Left lung (tissue), 10 donors: ENCODE data around the gene CFAP65. TPM values are rescaled to one million over a fixed set of nuclear protein-coding genes. Genes with fewer than 3 reads are reported as not detected.
A peak's percentile ranks its signal among the peaks of the same experiment; 100 is the strongest.

Source experiments
- ATAC-seq: fragments of 200-7000 bp; cut with Tn5 transposase; one replicate; pipeline ENCODE4 v1.9.1; 2020; ENCODE audit warnings: moderate library complexity
- DNase-seq, 4 donors: peaks; one replicate each; pipeline ENCODE4 v3.0.0-alpha.2; 2013 to 2020
- H3K27ac ChIP-seq, 2 donors: fragments of 200-600 bp; sonication (generic) in 1 of 2; one replicate each; pipeline versions ENCODE4 v1.5.0 to v1.8.0; 2020 to 2021
- H3K27me3 ChIP-seq, 2 donors: fragments of 200-600 bp; sonication (generic) in 1 of 2; one replicate each; pipeline versions ENCODE4 v1.5.0 to v1.8.0; 2020 to 2021
- H3K36me3 ChIP-seq, 2 donors: fragments of 200-600 bp; sonication (generic) in 1 of 2; one replicate each; pipeline versions ENCODE4 v1.5.0 to v1.8.0; 2020 to 2021
- H3K4me1 ChIP-seq, 2 donors: fragments of 200-600 bp; one replicate each; pipeline ENCODE4 v1.8.0; 2021
- H3K4me3 ChIP-seq, 2 donors: fragments of 200-600 bp; sonication (generic) in 1 of 2; one replicate each; pipeline versions ENCODE4 v1.5.0 to v1.8.0; 2020 to 2021; ENCODE audit warnings: mild to moderate bottlenecking in 1 of 2
- H3K9me3 ChIP-seq, 2 donors: fragments of 200-600 bp; sonication (generic) in 1 of 2; one replicate each; pipeline versions ENCODE4 v1.5.0 to v1.8.0; 2020 to 2021
- CTCF ChIP-seq, 2 donors: fragments of 200-600 bp; sonication (generic) in 1 of 2; IDR thresholded peaks; one replicate each; pipeline versions ENCODE4 v1.5.0 to v1.8.0; 2021; ENCODE audit warnings: antibody characterized with exemption in 2 of 2
- intact Hi-C, 2 donors: fragments of 100-400 bp; cut with DNase I; formaldehyde crosslinking; loops; one replicate each; pipeline versions ENCODE4 v1.11.2 to v1.14.2; 2022
- polyA plus RNA-seq, 6 donors: library from polyadenylated mRNA; unstranded; fragments of 120-200 nt; gene quantifications; one replicate each; pipeline ENCODE4 v1.2.1, GENCODE V29; 2013; ENCODE audit not compliant: insufficient read length in 6 of 6
- total RNA-seq, 2 donors: library from RNA; stranded (reverse); fragmentation: NEBNext Ultra II Directional; extraction: Animal tissue kit (Norgen Biotek cat#: 25700); gene quantifications; one replicate each; pipeline ENCODE4 v1.2.1, GENCODE V29; 2021
- donor health status: DM: no; HTN: yes; CAD: no.
- donor health status: DM: no; HTN: no; CAD: no.

CFAP65 gene
- total and polyA plus RNA-seq, 8 donors = 0.83 to 4.3 (median 3.0) TPM; not detected in 1

- Histone ChIP-seq H3K27me3 (peaks cover 77 to 100% of the 10 kb centered on the region in 2 donors), H3K4me1 (peaks cover 8 to 26% of the 10 kb centered on the region in 2 donors), H3K27ac (no peak within 1 kb of the TSS), H3K9me3 (no peaks in the 10 kb centered on the region), H3K4me3 (peak within 1 kb of the TSS in 1 of 2 donors; percentile 31), H3K36me3 (no peaks in the 10 kb centered on the region)
- intact Hi-C loops = no loop called here
- peak; percentile 5 for ATAC-seq
- peak in 1 of 4 donors; percentile 79 for DNase-seq
- TF ChIP-seq CTCF (IDR thresholded peaks at IDR 0.05) = no peak
These were observed 47.7 kb downstream of the CFAP65 start, which contains the start of gene CRYBA2 for GRCh38 chr2:218993345-218994315. TSS of gene CRYBA2 (minus strand) at chr2:218993422. CDS start at chr2:218993176, 246 bp downstream.

- ATAC-seq = no peak
- TF ChIP-seq CTCF (IDR thresholded peaks at IDR 0.05) = no peak
- H3K9me3 ChIP-seq = no peaks in the 10 kb centered on the region
- DNase-seq = peak in 1 of 4 donors; percentile 72
- H3K36me3 ChIP-seq = no peaks in the 10 kb centered on the region
- H3K27me3 ChIP-seq = peaks cover 85 to 100% of the 10 kb centered on the region in 2 donors
- H3K4me3 ChIP-seq = peak overlapping the region in 1 of 2 donors; percentile 31
- intact Hi-C loops = no loop called here
- H3K4me1 ChIP-seq = peaks cover 8 to 26% of the 10 kb centered on the region in 2 donors
- no peak overlapping the region for H3K27ac ChIP-seq
These were observed 48.5 kb downstream of the CFAP65 start for GRCh38 chr2:218992703-218993344.

GRCh38 chr2:218992196-218992595, 49.1 kb downstream of the CFAP65 start:
- DNase-seq = no peak
- Histone ChIP-seq H3K4me3 (no peak overlapping the region), H3K27me3 (peaks cover 92 to 100% of the 10 kb centered on the region in 2 donors), H3K27ac (no peak overlapping the region), H3K4me1 (peaks cover 8 to 26% of the 10 kb centered on the region in 2 donors), H3K9me3 (no peaks in the 10 kb centered on the region), H3K36me3 (no peaks in the 10 kb centered on the region)
- intact Hi-C loops = no loop called here
- no peak for ATAC-seq
- no peak for TF ChIP-seq CTCF (IDR thresholded peaks at IDR 0.05)

- Histone ChIP-seq H3K27ac (no peak overlapping the region), H3K4me3 (no peak overlapping the region), H3K27me3 (peaks cover 96 to 100% of the 10 kb centered on the region in 2 donors), H3K4me1 (peaks cover 8 to 26% of the 10 kb centered on the region in 2 donors), H3K9me3 (no peaks in the 10 kb centered on the region), H3K36me3 (no peaks in the 10 kb centered on the region)
- DNase-seq = no peak
- intact Hi-C loops = no loop called here
- TF ChIP-seq CTCF (IDR thresholded peaks at IDR 0.05) = no peak
- no peak for ATAC-seq
These were observed 49.6 kb downstream of the CFAP65 start for GRCh38 chr2:218991674-218992168.
